ENCODE results near the gene PPP1R12A. TPM values are rescaled to one million over a fixed set of nuclear protein-coding genes. Genes with fewer than 3 reads are reported as not detected.
A peak's percentile ranks its signal among the peaks of the same experiment; 100 is the strongest.

PPP1R12A gene
- total and polyA plus RNA-seq, 12 donors: 11.5 to 73.5 (median 58.6) TPM

DNA sequence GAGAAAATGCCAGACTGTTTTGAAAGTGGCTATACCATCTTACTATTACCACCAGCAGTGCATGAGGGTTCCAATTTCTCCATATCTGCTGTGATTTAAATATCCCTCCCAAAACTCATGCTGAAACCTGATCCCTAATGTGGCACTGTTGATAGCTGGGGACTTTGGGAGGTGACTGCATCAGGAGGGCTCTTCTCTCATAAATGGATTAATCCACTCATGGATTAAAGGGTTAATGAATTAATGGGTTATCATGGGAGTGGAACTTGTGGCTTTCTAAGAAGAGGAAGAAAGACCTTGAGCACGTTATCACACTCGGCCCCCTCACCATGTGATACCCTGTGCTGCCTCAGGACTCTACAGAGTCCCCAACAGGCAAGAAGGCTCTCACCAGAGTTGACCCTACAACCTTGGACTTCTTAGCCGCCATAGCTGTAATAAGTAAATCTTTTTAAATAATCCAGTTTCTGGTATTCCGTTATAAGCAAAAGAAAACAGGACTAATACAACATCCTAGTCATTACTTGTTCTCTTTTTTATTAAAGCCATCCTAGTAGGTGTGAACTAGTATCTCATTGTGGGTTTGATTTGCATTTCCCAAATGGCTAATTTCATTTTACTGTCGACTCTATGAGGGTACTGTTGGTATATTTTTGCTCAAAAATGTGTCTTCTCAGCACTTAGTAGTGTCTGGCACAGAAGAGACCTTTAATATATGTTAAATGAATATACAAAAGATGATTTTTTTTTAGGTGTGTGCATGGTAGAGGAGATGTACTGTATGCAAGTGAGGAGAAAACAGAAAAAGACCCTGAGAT, 14.3 kb downstream of the PPP1R12A start:
- peaks cover 2 to 80% (median 51%) of the 10 kb centered on the region in 9 donors for H3K4me1 ChIP-seq

DNA sequence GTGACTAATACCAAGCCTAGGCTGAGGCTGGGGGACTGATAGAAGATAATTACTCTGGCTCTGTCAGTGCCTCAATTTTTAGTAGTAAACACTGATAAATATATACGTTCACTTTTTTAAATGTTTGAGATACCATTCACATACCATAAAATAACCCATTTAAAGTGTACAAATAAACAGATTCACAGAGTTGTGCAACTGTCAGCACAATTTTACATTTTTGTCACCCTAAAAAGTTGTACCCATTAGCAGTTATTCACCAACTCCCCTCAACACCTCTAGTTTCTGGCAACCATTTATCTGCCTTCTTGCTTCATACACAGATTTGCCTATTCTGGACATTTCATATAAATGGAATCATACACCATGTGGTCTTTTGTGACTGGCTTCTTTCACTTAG, 15.1 kb downstream of the PPP1R12A start:
- ATAC-seq (no peak), DNase-seq (no peak)
- Histone ChIP-seq H3K9me3 (no peaks in the 10 kb centered on the region), H3K4me1 (peaks cover 2 to 80% (median 50%) of the 10 kb centered on the region in 9 donors), H3K36me3 (no peaks in the 10 kb centered on the region), H3K27me3 (no peaks in the 10 kb centered on the region), H3K4me3 (no peak overlapping the region), H3K27ac (no peak overlapping the region)
- TF ChIP-seq CTCF (IDR thresholded peaks at IDR 0.05): no peak
- intact Hi-C loops (cut with DNase I): no loop called here
- 79 to 85% methylated on average over 1 of the region's 1 CpG for WGBS, 2 donors

More for the DNA sequence above, 14.3 kb downstream of the PPP1R12A start:
- no peaks in the 10 kb centered on the region for H3K27me3 ChIP-seq
- no peaks in the 10 kb centered on the region for H3K9me3 ChIP-seq
- DNase-seq (no peak), ATAC-seq (no peak)
- intact Hi-C loops (cut with DNase I): no loop called here
- no peak for TF ChIP-seq CTCF (IDR thresholded peaks at IDR 0.05)
- no peak overlapping the region for H3K4me3 ChIP-seq
- H3K36me3 ChIP-seq: no peaks in the 10 kb centered on the region
- no peak overlapping the region for H3K27ac ChIP-seq
- WGBS, 2 donors: 74 to 81% methylated on average over 5 of the region's 5 CpGs

DNA sequence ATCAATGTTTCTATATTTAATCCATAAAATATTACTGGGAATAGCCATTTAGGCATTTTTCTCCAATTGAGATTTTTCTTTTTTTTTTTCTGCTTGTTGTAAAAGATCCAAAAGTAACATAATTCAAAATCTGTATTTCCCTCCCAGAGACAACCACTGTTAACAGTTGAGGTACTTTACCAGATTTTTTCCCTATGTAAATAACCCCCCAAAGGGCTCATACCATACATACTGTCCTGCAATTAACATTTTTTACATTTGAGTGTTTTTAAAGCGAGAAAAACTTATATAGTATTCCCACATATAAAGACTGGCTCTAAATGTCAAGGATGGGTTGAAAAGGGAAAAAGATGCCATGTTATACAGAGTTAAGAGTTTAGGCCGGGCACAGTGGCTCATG, 18.1 kb downstream of the PPP1R12A start:
- DNase-seq (no peak), ATAC-seq (no peak)
- no peaks in the 10 kb centered on the region for H3K27me3 ChIP-seq
- H3K9me3 ChIP-seq: no peaks in the 10 kb centered on the region
- 96 to 100% methylated on average over 2 of the region's 2 CpGs for WGBS, 2 donors
- TF ChIP-seq CTCF (IDR thresholded peaks at IDR 0.05): no peak
- intact Hi-C loops (cut with DNase I): no loop called here
- no peak overlapping the region for H3K4me3 ChIP-seq
- no peak overlapping the region for H3K27ac ChIP-seq
- no peaks in the 10 kb centered on the region for H3K36me3 ChIP-seq
- peaks cover 2 to 85% (median 58%) of the 10 kb centered on the region in 9 donors for H3K4me1 ChIP-seq

DNA sequence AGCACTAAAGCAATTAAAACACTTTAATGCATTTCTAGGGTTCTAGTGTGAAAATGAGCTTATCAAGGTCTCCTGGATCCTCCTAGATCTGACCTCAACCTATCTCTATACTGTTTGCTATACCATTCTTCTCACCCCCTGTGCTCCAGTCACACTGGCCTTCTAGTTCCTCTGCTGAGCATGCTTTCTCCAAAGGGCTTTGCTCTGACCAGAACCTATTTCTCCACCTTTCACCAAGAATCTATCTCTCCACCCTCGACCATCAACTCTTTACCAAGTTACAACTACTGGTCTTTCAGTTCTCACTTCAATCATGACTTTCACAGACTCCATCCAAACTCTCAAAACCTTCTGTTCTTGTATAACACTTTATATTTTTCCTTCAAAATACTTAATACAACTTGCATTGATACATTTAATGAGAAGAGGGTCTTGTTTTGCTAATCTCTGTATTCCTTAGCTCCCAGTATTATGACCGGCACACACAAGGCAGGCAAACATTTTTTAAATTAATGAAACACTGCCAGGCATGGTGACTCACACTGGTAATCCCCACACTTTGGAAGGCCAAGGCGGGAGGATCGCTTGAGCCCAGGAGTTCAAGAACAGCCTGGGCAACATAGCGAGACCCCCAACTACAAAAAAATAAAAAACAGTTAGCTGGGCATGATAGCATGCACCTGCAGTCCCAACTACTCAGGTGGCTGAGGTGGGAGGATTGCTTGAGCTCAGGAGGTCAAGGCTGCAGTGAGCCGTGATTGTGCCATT, 22.8 kb downstream of the PPP1R12A start:
- intact Hi-C loops (cut with DNase I): no loop called here
- DNase-seq (no peak), ATAC-seq (peak in 1 of 8 donors; percentile 18)
- Histone ChIP-seq H3K27ac (no peak overlapping the region), H3K4me3 (no peak overlapping the region), H3K27me3 (no peaks in the 10 kb centered on the region), H3K36me3 (no peaks in the 10 kb centered on the region), H3K9me3 (no peaks in the 10 kb centered on the region), H3K4me1 (peaks cover 2 to 82% (median 68%) of the 10 kb centered on the region in 9 donors)
- TF ChIP-seq CTCF (IDR thresholded peaks at IDR 0.05): no peak
- 86 to 91% methylated on average over 6 of the region's 6 CpGs for WGBS, 2 donors
